IPS-11a (cell line): ENCODE data around the gene P2RX6.

ENCODE experiments used
- H3K4me3 ChIP-seq: one replicate; pipeline ENCODE4 v1.5.1; 2013; ENCODE audit warnings: low read depth, low read length, control low read depth

The P2RX6 gene

GRCh38 chr22:21010426-21011113 is 4.4 kb upstream of the P2RX6 start:
- H3K4me3 ChIP-seq: no peak overlapping the region

- H3K4me3 ChIP-seq: no peak overlapping the region
These were observed 2.2 kb upstream of the P2RX6 start for GRCh38 chr22:21012446-21013407.

- H3K4me3 ChIP-seq: peak overlapping the region; percentile 54
These were observed 1.2 kb upstream of the P2RX6 start for GRCh38 chr22:21013657-21014201.

- H3K4me3 ChIP-seq: peak overlapping the region; percentile 54
These were observed 701 bp upstream of the P2RX6 start for GRCh38 chr22:21014202-21014725.

GRCh38 chr22:21015466-21016006 is 571 bp downstream of the P2RX6 start:
- H3K4me3 ChIP-seq: no peak overlapping the region

- no peak overlapping the region for H3K4me3 ChIP-seq
These were observed 1.9 kb downstream of the P2RX6 start for GRCh38 chr22:21016644-21017420.

GRCh38 chr22:21018314-21018713 is 3.3 kb downstream of the P2RX6 start:
- no peak overlapping the region for H3K4me3 ChIP-seq

GRCh38 chr22:21020802-21021429 is 6.0 kb downstream of the P2RX6 start:
- no peak overlapping the region for H3K4me3 ChIP-seq

- no peak overlapping the region for H3K4me3 ChIP-seq
These were observed 7.5 kb downstream of the P2RX6 start for GRCh38 chr22:21022507-21022906.

- H3K4me3 ChIP-seq: no peak overlapping the region
These were observed 8.1 kb downstream of the P2RX6 start for GRCh38 chr22:21022955-21023614.

GRCh38 chr22:21025266-21025665 is 10.3 kb downstream of the P2RX6 start:
- H3K4me3 ChIP-seq: no peak overlapping the region

- no peak overlapping the region for H3K4me3 ChIP-seq
These were observed 11.1 kb downstream of the P2RX6 start for GRCh38 chr22:21025763-21026755.

GRCh38 chr22:21026783-21027692 is 12.1 kb downstream of the P2RX6 start:
- H3K4me3 ChIP-seq: no peak overlapping the region

GRCh38 chr22:21028277-21029251 is 13.6 kb downstream of the P2RX6 start:
- no peak overlapping the region for H3K4me3 ChIP-seq

- H3K4me3 ChIP-seq: no peak overlapping the region
These were observed 14.6 kb downstream of the P2RX6 start for GRCh38 chr22:21029486-21030025.

GRCh38 chr22:21030032-21030431 is 15.1 kb downstream of the P2RX6 start:
- no peak overlapping the region for H3K4me3 ChIP-seq
